Measurements from ENCODE around the gene RARRES2. TPM values are rescaled to one million over a fixed set of nuclear protein-coding genes. Genes with fewer than 3 reads are reported as not detected.

RARRES2 gene
- total and polyA plus RNA-seq, 12 donors, result 132 to 7,984 (median 3,315) TPM

DNA sequence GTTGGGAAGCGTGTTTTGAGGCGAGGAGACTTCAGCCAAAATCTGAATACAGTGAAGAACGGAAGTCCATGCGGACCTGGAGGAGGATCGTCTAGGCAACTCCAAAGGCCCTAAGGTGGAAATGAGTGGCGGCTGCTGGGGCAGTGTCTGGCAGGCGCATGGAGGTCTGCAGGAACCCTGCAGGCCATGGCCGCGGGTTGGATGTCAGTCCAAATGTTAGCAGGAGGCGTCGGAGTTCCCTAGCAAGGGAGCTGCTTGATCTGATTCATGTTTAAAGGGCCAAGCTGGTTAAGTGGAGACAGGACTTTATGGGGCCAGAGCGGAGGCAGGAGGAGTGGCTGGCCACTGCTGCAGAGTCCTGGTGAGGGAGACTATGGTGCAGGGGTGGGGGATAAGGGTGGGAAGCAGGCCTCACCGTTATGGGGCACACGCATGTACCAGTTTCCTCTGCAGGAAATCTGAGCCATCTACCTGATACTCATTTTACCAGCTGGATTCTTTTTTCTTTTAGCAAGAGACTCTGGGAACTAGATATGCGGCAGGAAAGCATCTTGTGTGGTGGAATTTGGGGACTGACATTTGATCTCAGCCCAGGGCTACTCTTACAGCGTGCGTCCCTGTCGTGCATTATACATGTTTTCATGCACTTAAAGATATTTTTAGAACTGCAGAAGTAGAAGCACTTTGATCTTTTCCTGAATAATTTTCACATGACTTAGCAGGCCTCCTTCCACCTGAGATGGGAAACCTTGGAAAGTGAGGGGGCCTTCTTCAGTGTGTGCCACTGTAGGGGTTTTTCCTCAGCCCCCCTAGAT, 20.6 kb upstream of the RARRES2 start:
- Histone ChIP-seq H3K9me3 (replicated peaks in 1 of 3) (no peaks in the 10 kb centered on the region), H3K4me1 (replicated peaks in 1 of 2) (no peaks in the 10 kb centered on the region), H3K27ac (no peak overlapping the region), H3K4me3 (no peak overlapping the region), H3K36me3 (replicated peaks in 1 of 2) (no peaks in the 10 kb centered on the region), H3K27me3 (no peaks in the 10 kb centered on the region)
- DNase-seq, result no peak
- WGBS, 4 donors, result 79 to 90% (median 82%) methylated on average over 18 of the region's 18 CpGs
- intact Hi-C loops (cut with DNase I), result no loop called here
- TF ChIP-seq, protein P1, sequence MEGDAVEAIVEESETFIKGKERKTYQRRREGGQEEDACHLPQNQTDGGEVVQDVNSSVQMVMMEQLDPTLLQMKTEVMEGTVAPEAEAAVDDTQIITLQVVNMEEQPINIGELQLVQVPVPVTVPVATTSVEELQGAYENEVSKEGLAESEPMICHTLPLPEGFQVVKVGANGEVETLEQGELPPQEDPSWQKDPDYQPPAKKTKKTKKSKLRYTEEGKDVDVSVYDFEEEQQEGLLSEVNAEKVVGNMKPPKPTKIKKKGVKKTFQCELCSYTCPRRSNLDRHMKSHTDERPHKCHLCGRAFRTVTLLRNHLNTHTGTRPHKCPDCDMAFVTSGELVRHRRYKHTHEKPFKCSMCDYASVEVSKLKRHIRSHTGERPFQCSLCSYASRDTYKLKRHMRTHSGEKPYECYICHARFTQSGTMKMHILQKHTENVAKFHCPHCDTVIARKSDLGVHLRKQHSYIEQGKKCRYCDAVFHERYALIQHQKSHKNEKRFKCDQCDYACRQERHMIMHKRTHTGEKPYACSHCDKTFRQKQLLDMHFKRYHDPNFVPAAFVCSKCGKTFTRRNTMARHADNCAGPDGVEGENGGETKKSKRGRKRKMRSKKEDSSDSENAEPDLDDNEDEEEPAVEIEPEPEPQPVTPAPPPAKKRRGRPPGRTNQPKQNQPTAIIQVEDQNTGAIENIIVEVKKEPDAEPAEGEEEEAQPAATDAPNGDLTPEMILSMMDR (IDR thresholded peaks at IDR 0.05), result no peak
- TF ChIP-seq POLR2A (IDR thresholded peaks at IDR 0.05), result no peak

DNA sequence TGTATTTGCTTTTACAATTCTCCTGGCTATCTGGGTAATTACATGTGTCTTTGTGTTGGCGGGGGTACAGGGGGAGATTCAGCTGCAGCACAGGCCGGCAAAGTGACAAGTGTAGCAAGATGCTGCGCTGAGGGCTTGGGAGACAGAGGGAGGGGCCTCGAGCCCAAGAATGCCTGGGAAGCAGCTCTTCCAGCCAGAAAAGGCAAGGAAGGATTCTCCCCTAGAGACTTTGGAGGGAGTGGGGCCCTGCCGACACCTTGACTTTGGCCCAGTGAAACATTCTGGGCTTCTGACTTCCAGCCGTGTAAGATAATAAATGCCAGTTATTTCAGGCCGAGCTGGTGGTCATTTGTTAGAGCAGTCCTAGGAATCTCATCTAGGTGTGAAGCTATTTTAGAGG, 20.0 kb upstream of the RARRES2 start:
- TF ChIP-seq, protein P1 (IDR thresholded peaks at IDR 0.05), result no peak
- TF ChIP-seq POLR2A (IDR thresholded peaks at IDR 0.05), result no peak
- DNase-seq, result no peak
- intact Hi-C loops (cut with DNase I), result no loop called here
- Histone ChIP-seq H3K36me3 (replicated peaks in 1 of 2) (no peaks in the 10 kb centered on the region), H3K9me3 (replicated peaks in 1 of 3) (no peaks in the 10 kb centered on the region), H3K27me3 (no peaks in the 10 kb centered on the region), H3K27ac (no peak overlapping the region), H3K4me1 (replicated peaks in 1 of 2) (no peaks in the 10 kb centered on the region), H3K4me3 (no peak overlapping the region)
- 72 to 80% (median 77%) methylated on average over 7 of the region's 7 CpGs for WGBS, 4 donors

DNA sequence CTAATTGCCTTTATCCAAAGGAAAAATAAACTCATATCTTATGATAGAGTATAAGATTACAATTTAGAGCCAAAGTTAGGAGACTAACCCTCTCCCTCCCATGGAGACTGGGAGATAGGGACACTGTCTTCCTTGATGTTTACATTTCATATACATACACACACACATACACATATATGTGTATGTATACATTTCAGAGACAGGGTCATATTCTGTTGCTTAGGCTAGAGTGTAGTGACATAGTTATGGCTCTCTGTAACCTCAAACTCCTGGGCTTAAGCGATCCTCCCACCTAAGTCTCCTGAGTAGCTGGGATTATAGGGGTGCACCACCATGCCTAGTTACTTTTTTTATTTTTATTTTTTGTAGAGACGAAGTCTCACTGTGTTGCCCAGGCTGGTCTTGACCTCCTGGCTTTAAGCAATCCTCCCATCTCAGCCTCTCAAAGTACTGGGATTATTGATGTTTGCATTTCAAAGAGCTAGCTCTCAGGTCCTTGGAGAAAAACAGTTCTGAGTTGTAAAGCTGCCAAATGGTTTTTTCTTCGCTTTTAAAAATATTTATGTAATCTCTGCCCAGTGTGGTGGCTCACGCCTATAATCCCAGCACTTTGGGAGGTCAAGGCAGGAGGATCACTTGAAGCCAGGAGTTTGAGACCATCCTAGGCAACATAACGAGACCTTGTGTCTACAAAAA, 19.1 kb upstream of the RARRES2 start:
- intact Hi-C loops (cut with DNase I), result no loop called here
- Histone ChIP-seq H3K27ac (no peak overlapping the region), H3K9me3 (replicated peaks in 1 of 3) (no peaks in the 10 kb centered on the region), H3K36me3 (replicated peaks in 1 of 2) (no peaks in the 10 kb centered on the region), H3K4me3 (no peak overlapping the region), H3K4me1 (replicated peaks in 1 of 2) (peaks cover 0 to 1% of the 10 kb centered on the region in 2 donors), H3K27me3 (no peaks in the 10 kb centered on the region)
- WGBS, 4 donors, result 63 to 76% (median 67%) methylated on average over 5 of the region's 5 CpGs
- no peak for DNase-seq
- TF ChIP-seq, protein P1 (IDR thresholded peaks at IDR 0.05), result no peak
- no peak for TF ChIP-seq POLR2A (IDR thresholded peaks at IDR 0.05)

DNA sequence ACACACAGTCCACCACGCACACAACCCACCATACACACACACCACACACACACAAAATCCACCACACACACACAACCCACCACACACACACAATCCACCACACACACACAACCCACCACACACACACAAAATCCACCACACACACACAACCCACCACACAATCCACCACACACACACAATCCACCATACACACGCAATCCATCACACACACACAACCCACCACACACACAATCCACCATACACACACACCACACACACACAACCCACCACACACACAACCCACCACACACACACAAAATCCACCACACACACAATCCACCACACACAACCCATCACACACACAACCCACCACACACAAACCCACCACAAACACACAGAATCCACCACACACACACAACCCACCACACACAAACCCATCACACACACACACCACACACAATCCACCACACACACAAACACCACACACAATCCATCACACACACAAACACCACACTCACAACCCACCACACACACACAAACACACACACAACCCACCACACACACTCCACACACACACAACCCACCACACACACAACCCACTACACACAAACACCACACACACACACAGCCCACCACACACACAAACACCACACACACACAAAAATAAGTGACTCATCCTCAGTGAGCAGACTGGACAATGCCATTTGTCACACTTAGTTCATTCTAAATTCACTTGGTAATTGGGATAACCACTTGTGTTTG, 18.4 kb upstream of the RARRES2 start:
- Histone ChIP-seq H3K4me3 (no peak overlapping the region), H3K27ac (no peak overlapping the region), H3K36me3 (replicated peaks in 1 of 2) (no peaks in the 10 kb centered on the region), H3K27me3 (no peaks in the 10 kb centered on the region), H3K4me1 (replicated peaks in 1 of 2) (peaks cover 0 to 3% of the 10 kb centered on the region in 2 donors), H3K9me3 (replicated peaks in 1 of 3) (no peaks in the 10 kb centered on the region)
- intact Hi-C loops (cut with DNase I), result loop anchor here in 1 of 2 donors (10.0 kb wide), 1 partner anchor 55 kb away; no protein-coding TSS in a partner anchor
- WGBS, 4 donors, result 88 to 95% (median 94%) methylated on average over 2 of the region's 2 CpGs
- TF ChIP-seq POLR2A (IDR thresholded peaks at IDR 0.05), result no peak
- TF ChIP-seq, protein P1 (IDR thresholded peaks at IDR 0.05), result no peak
- DNase-seq, result no peak
